ENCODE data around the gene MRPL40. TPM values are rescaled to one million over a fixed set of nuclear protein-coding genes. Genes with fewer than 3 reads are reported as not detected.

Gene MRPL40
- total and polyA plus RNA-seq, 2 of the 13 experiments (the other 11 are each of a cell fraction or from before 2014, with no cell fraction given): 42.7 to 79.7 TPM

DNA sequence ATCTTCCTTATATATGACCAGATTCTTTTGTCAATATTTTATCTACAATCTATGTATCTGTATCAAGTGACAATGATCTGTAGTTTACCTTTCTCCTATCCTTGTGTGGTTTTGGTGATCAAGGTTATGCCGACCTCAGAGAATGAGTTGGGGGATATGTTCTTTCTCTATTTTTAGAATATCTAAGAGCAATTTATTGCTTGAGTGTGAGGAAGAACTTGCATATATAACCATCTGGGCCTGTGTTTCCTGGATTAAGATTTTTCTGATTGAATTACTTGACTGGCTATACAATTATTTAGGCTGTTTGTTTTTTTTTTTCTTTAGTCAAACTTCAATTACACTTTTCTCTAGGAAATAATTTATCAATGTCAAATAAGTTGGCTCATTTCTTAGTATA is 29.2 kb downstream of the MRPL40 start:
- CTCF ChIA-PET (ENCODE audit: low intra/inter-chr PET ratio, low total read pairs): no interaction called here
- intact Hi-C loops (cut with micrococcal nuclease; ENCODE audit: unreplicated experiment) (no loop called here), in situ Hi-C loops (cut with HindIII; ENCODE audit: extremely low pct_ligation_motif_present, low pct_unique_long_range_greater_than_20kb) (no loop called here)
- FAIRE-seq: no peak
- H3K27ac ChIP-seq (ENCODE audit: extremely low read length, insufficient read depth, low read length): no peak overlapping the region
- no TSS peak for BruUV-seq (replicated peaks)
- TF ChIP-seq MAFF (IDR thresholded peaks at IDR 0.05; ENCODE audit: low read depth, low read length) (no peak), MTA3 (CRISPR knock-in tag; IDR thresholded peaks at IDR 0.05) (no peak), ZNF143 (CRISPR knock-in tag; IDR thresholded peaks at IDR 0.05) (no peak), RFXANK (CRISPR knock-in tag; IDR thresholded peaks at IDR 0.05) (no peak), FOXO1 (CRISPR knock-in tag; IDR thresholded peaks at IDR 0.05) (no peak), CHD2 (IDR thresholded peaks at IDR 0.05; ENCODE audit: low read depth, low read length) (no peak), SP5 (CRISPR knock-in tag; IDR thresholded peaks at IDR 0.05; ENCODE audit: borderline replicate concordance, low read depth) (no peak), PHF5A (CRISPR knock-in tag; IDR thresholded peaks at IDR 0.05; ENCODE audit: low read depth, unreplicated experiment) (no peak), MXI1 (IDR thresholded peaks at IDR 0.05; ENCODE audit: borderline replicate concordance, low read depth, low read length) (no peak)
- TF ChIP-seq, protein P1, sequence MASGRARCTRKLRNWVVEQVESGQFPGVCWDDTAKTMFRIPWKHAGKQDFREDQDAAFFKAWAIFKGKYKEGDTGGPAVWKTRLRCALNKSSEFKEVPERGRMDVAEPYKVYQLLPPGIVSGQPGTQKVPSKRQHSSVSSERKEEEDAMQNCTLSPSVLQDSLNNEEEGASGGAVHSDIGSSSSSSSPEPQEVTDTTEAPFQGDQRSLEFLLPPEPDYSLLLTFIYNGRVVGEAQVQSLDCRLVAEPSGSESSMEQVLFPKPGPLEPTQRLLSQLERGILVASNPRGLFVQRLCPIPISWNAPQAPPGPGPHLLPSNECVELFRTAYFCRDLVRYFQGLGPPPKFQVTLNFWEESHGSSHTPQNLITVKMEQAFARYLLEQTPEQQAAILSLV (CRISPR knock-in tag; IDR thresholded peaks at IDR 0.05; ENCODE audit: borderline replicate concordance): no peak
- TF ChIP-seq, protein P2, sequence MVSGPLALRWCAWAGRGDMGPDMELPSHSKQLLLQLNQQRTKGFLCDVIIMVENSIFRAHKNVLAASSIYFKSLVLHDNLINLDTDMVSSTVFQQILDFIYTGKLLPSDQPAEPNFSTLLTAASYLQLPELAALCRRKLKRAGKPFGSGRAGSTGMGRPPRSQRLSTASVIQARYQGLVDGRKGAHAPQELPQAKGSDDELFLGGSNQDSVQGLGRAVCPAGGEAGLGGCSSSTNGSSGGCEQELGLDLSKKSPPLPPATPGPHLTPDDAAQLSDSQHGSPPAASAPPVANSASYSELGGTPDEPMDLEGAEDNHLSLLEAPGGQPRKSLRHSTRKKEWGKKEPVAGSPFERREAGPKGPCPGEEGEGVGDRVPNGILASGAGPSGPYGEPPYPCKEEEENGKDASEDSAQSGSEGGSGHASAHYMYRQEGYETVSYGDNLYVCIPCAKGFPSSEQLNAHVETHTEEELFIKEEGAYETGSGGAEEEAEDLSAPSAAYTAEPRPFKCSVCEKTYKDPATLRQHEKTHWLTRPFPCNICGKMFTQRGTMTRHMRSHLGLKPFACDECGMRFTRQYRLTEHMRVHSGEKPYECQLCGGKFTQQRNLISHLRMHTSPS (CRISPR knock-in tag; IDR thresholded peaks at IDR 0.05; ENCODE audit: low read depth): no peak
- DNase-seq (ENCODE audit: low spot score): no peak
- WGBS (ENCODE audit: low lambda C conversion rate): 97% methylated on average over 1 of the region's 1 CpG
- H3K9me3 ChIP-seq (ENCODE audit: low read length): no peaks in the 10 kb centered on the region
- H3K27me3 ChIP-seq (ENCODE audit: control insufficient read depth in 1 of 2, insufficient read depth in 2 of 2, low read length in 2 of 2): no peaks in the 10 kb centered on the region
- peaks cover 20 to 47% of the 10 kb centered on the region in 2 experiments; a peak in 4 of 5 replicates for H3K36me3 ChIP-seq (replicated peaks in 1 of 2; ENCODE audit: control insufficient read depth in 1 of 2, insufficient read depth in 2 of 2, low read length in 2 of 2)
- no peaks in the 10 kb centered on the region for H4K20me1 ChIP-seq (ENCODE audit: insufficient read depth, low read length)
- no peak overlapping the region for H3K4me2 ChIP-seq (ENCODE audit: low read depth, low read length)
- POLR2A ChIA-PET: no interaction called here
- no peak overlapping the region for H3K9ac ChIP-seq (ENCODE audit: insufficient read depth, low read depth, low read length)
- H2AFZ ChIP-seq (ENCODE audit: low read length): no peak overlapping the region
- H3K4me1 ChIP-seq (ENCODE audit: insufficient read depth, low read length): no peaks in the 10 kb centered on the region
- H3K79me2 ChIP-seq (ENCODE audit: insufficient read depth, low read length): no peaks in the 10 kb centered on the region
- ATAC-seq: no peak
- H3K4me3 ChIP-seq (replicated peaks in 1 of 3; ENCODE audit: insufficient read depth in 1 of 3, low read depth in 2 of 3, low read length in 3 of 3): no peak overlapping the region
